CD4-positive, alpha-beta T cell (primary cell): ENCODE measurements around the gene SPSB4. TPM values are rescaled to one million over a fixed set of nuclear protein-coding genes. Genes with fewer than 3 reads are reported as not detected.

Experiments used
- ATAC-seq: fragments of 200-7000 bp; cut with Tn5 transposase; one replicate; pipeline ENCODE4 v1.10.0; 2022; ENCODE audit warnings: mild to moderate bottlenecking; ENCODE audit not compliant: poor library complexity
- CTCF ChIA-PET: fragments of 350-600 bp; sonication (Branson Sonifier 250); formaldehyde crosslinking; loops from one replicate; lab custom pipeline; 2021; ENCODE audit warnings: antibody characterized with exemption, inconsistent platforms; lab: Charles Lee
- POLR2A ChIA-PET: fragments of 350-600 bp; sonication (Branson Sonifier 250); formaldehyde crosslinking; loops from one replicate; lab custom pipeline; 2021; ENCODE audit warnings: antibody characterized with exemption, inconsistent platforms; lab: Charles Lee
- DNase-seq, 14 experiments: peaks; one replicate each; pipeline ENCODE4 v3.0.0-alpha.2; 2013 to 2020; ENCODE audit warnings: mixed read lengths in 2 of 14
- H3K27ac ChIP-seq, 2 donors: one replicate each; pipeline versions ENCODE4 v1.5.1 to v1.7.0; 2013; ENCODE audit warnings: low read length in 2 of 2, low read depth in 1 of 2, mild to moderate bottlenecking in 1 of 2
- H3K27me3 ChIP-seq, 2 experiments: 1 replicate in 1 of 2; 2 replicates in 1 of 2; pipeline versions ENCODE4 v1.6.1 to v1.7.0; 2013; ENCODE audit warnings: low read length in 2 of 2, control low read depth in 1 of 2, mild to moderate bottlenecking in 1 of 2, moderate library complexity in 1 of 2; ENCODE audit not compliant: insufficient read depth in 2 of 2, control insufficient read depth in 1 of 2
- H3K36me3 ChIP-seq: one replicate; pipeline ENCODE4 v1.6.1; 2013; ENCODE audit warnings: low read length, control low read depth; ENCODE audit not compliant: insufficient read depth
- H3K4me1 ChIP-seq: one replicate; pipeline ENCODE4 v1.6.1; 2013; ENCODE audit warnings: low read length, control low read depth; ENCODE audit not compliant: insufficient read depth
- H3K4me3 ChIP-seq: one replicate; pipeline ENCODE4 v1.5.1; 2013; ENCODE audit warnings: mild to moderate bottlenecking, low read length, moderate library complexity
- H3K9me3 ChIP-seq, 2 experiments: 1 replicate in 1 of 2; 2 replicates in 1 of 2; pipeline versions ENCODE4 v1.6.1 to v1.7.0; 2013; ENCODE audit warnings: low read length in 2 of 2, mild to moderate bottlenecking in 2 of 2, control low read depth in 1 of 2, moderate library complexity in 1 of 2; ENCODE audit not compliant: control insufficient read depth in 1 of 2, insufficient read depth in 1 of 2
- H3K27ac Mint-ChIP-seq: one replicate; pipeline ENCODE4 v1.8.0; 2020; ENCODE audit warnings: mixed read lengths
- H3K27me3 Mint-ChIP-seq: one replicate; pipeline ENCODE4 v1.8.0; 2021; ENCODE audit warnings: mixed read lengths
- H3K36me3 Mint-ChIP-seq: one replicate; pipeline ENCODE4 v1.8.0; 2021; ENCODE audit warnings: low read depth, mixed read lengths
- H3K4me1 Mint-ChIP-seq: one replicate; pipeline ENCODE4 v1.8.0; 2021; ENCODE audit warnings: low read depth, mixed read lengths
- H3K4me3 Mint-ChIP-seq: one replicate; pipeline ENCODE4 v1.8.0; 2020; ENCODE audit warnings: mild to moderate bottlenecking, mixed read lengths
- H3K9me3 Mint-ChIP-seq: one replicate; pipeline ENCODE4 v1.8.0; 2020; ENCODE audit warnings: mixed read lengths
- CTCF ChIP-seq: fragments of 200-600 bp; IDR thresholded peaks from one replicate; pipeline ENCODE4 v1.8.0; 2022; ENCODE audit warnings: antibody characterized with exemption, mild to moderate bottlenecking
- intact Hi-C, 2 experiments: fragments of 100-400 bp; cut with DNase I in 1 of 2; cut with micrococcal nuclease in 1 of 2; formaldehyde crosslinking; loops; one replicate each; pipeline versions ENCODE4 v1.15.1 to v1.9.0; 2023 to 2025; cut with DNase I, micrococcal nuclease
- total RNA-seq, 174 experiments: library from RNA in 2 of 174; stranded (reverse) in 2 of 174; gene quantifications; one replicate each; pipeline ENCODE4 v1.2.3 and lab custom pipeline; 2021 to 2026

The SPSB4 gene
- total RNA-seq, 2 experiments from 2014 or later: not detected

DNA sequence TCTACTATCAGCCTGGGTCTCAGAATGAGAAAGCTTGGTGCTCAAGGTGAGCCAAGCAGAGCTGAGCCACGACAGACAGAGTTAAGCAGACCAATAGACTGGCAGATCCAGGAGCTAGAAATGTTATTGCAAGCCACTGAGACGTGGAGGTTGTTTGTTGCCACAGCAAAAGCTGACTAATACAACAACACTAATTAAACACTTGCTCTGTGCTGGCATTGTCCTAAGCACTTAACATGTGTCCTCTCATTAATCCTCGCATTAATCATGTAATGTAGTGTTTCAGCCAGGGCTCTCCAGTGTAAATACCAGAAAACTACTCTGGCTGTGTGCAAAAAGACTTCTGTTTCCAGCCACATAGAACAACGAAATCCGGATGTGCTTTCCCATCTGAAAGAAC is 11.6 kb upstream of the SPSB4 start:
- H3K9me3 Mint-ChIP-seq: no peaks in the 10 kb centered on the region
- no peaks in the 10 kb centered on the region for H3K36me3 ChIP-seq
- H3K9me3 ChIP-seq: no peaks in the 10 kb centered on the region
- H3K27ac Mint-ChIP-seq: no peak overlapping the region
- H3K36me3 Mint-ChIP-seq: no peaks in the 10 kb centered on the region
- H3K4me3 Mint-ChIP-seq: no peak overlapping the region
- no peak for TF ChIP-seq CTCF
- intact Hi-C loops: no loop called here
- CTCF ChIA-PET: interaction anchor here (1.1 kb wide), 1 partner anchor 9 kb away, joined by 3 read pairs; no protein-coding TSS in a partner anchor
- no peaks in the 10 kb centered on the region for H3K4me1 ChIP-seq
- H3K27me3 ChIP-seq: peaks cover 3 to 9% of the 10 kb centered on the region in 2 experiments
- POLR2A ChIA-PET: no interaction called here
- H3K27me3 Mint-ChIP-seq: peaks cover 8% of the 10 kb centered on the region
- no peak for ATAC-seq
- H3K27ac ChIP-seq: no peak overlapping the region
- no peak overlapping the region for H3K4me3 ChIP-seq
- DNase-seq: no peak
- no peaks in the 10 kb centered on the region for H3K4me1 Mint-ChIP-seq

DNA sequence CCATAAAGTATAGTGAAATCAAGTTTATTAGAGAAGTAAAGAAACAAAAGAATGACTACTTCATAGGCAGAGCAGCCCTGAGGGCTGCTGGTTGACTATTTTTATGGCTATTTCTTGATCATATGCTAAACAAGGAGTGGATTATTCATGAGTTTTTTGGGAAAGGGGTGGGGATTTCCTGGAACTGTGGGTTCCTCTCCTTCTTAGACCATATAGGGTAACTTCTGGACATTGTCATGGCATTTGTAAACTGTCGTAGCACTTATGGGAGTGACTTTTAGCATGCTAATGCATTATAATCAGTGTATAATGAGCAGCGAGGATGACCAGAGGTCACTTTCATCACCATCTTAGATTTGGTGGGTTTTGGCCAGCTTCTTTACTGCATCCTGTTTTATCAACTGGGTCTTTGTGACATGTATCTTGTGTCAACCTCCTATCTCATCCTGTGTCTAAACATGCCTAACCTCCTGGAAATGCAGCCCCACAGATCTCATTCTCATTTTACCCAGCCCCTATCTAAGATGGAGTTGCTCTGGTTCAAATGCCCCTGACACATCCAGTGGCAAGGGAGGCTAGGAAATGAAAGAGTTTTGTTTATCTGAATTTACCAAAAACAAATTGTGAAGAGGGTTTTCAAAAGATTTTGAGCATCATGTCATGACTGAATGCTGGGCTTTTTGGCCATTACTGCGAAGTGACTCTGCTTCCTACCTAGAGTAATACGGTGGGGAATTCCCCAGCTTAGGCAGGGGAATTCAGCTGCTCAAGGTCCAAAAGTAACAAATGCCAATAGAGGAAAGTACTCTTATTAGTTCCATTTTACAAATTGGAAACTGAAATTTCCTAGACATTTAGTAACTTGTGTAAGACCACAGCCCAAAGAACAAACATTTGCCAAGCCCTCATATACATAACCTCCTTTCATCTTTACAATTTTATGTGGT is 6.2 kb upstream of the SPSB4 start:
- H3K27me3 ChIP-seq: peaks cover 13 to 15% of the 10 kb centered on the region in 2 experiments
- no peak for DNase-seq
- no peak for TF ChIP-seq CTCF
- ChIA-PET POLR2A (no interaction called here), CTCF (no interaction called here)
- Mint-ChIP-seq H3K9me3 (no peaks in the 10 kb centered on the region), H3K27ac (no peak overlapping the region), H3K27me3 (peaks cover 33% of the 10 kb centered on the region), H3K4me3 (no peak overlapping the region), H3K36me3 (no peaks in the 10 kb centered on the region), H3K4me1 (peaks cover under 1% of the 10 kb centered on the region)
- H3K9me3 ChIP-seq: no peaks in the 10 kb centered on the region
- no peak overlapping the region for H3K27ac ChIP-seq
- no peaks in the 10 kb centered on the region for H3K4me1 ChIP-seq
- H3K4me3 ChIP-seq: no peak overlapping the region
- intact Hi-C loops: no loop called here
- ATAC-seq: no peak
- no peaks in the 10 kb centered on the region for H3K36me3 ChIP-seq

DNA sequence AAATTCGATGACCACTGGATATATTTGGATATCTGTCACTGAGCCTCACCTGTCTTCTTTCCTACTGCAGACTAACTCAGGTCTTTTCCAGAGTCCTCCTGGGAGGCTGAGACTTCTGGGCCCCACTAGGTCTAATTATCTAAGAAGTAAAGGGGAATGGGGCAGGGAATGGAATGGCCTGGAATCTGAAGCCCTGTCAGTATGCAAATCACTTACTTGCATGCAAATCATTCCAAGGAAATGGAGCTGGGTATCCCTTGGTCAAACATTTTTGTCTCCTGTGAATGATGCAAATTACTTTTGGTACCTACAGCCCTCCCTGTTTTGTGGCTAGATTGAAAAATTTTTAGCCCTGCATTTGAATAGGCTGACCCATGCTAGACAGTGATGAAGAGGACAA is 5.3 kb upstream of the SPSB4 start:
- H3K27me3 ChIP-seq: peaks cover 17 to 23% of the 10 kb centered on the region in 2 experiments
- Mint-ChIP-seq H3K4me3 (no peak overlapping the region), H3K4me1 (peaks cover 10% of the 10 kb centered on the region), H3K27me3 (peaks cover 42% of the 10 kb centered on the region), H3K36me3 (no peaks in the 10 kb centered on the region), H3K27ac (no peak overlapping the region), H3K9me3 (no peaks in the 10 kb centered on the region)
- peaks cover 6% of the 10 kb centered on the region for H3K4me1 ChIP-seq
- ATAC-seq: no peak
- no peak overlapping the region for H3K27ac ChIP-seq
- TF ChIP-seq CTCF: no peak
- no peaks in the 10 kb centered on the region for H3K36me3 ChIP-seq
- POLR2A ChIA-PET: no interaction called here
- H3K9me3 ChIP-seq: no peaks in the 10 kb centered on the region
- intact Hi-C loops: no loop called here
- no peak for DNase-seq
- no peak overlapping the region for H3K4me3 ChIP-seq
- CTCF ChIA-PET: no interaction called here
